SK-N-SH (cell line): Measurements from ENCODE around the gene LRRC10. TPM values are rescaled to one million over a fixed set of nuclear protein-coding genes. Genes with fewer than 3 reads are reported as not detected.

Experiments
- CTCF ChIA-PET: fragments of 300-600, 350-600 bp; formaldehyde crosslinking; extraction: SDS; loops from one replicate; lab custom pipeline; 2021; lab: Yijun Ruan, JAX
- POLR2A ChIA-PET: fragments of 350-600 bp; sonication (Branson Sonifier 250); formaldehyde crosslinking; extraction: SDS; loops from one replicate; lab custom pipeline; 2020; ENCODE audit warnings: antibody characterized with exemption, inconsistent platforms; lab: Yijun Ruan, JAX
- DNase-seq: peaks from one replicate; pipeline ENCODE4 v3.0.0; 2012
- H2AFZ ChIP-seq: fragments of 200-600 bp; sonication (generic); 2 replicates; pipeline ENCODE4 v1.8.1; 2016; ENCODE audit warnings: antibody characterized with exemption, mild to moderate bottlenecking, low read depth
- H3F3A ChIP-seq: fragments of 200-600 bp; sonication (generic); replicated peaks from 2 replicates; pipeline ENCODE3; 2016; ENCODE audit warnings: antibody characterized with exemption, mild to moderate bottlenecking; ENCODE audit not compliant: insufficient read depth
- H3K27ac ChIP-seq, 2 experiments: fragments of 200-500 bp in 1 of 2; fragments of 200-600 bp in 1 of 2; sonication (Bioruptor generic) in 1 of 2; sonication (generic), shearing (Covaris generic) in 1 of 2; 2 replicates each; pipeline versions ENCODE4 v1.5.1 to v1.6.1; 2014 to 2016; ENCODE audit warnings: low read depth in 2 of 2, inconsistent platforms in 1 of 2, low read length in 1 of 2, mild to moderate bottlenecking in 1 of 2, mixed read lengths in 1 of 2
- H3K27me3 ChIP-seq: fragments of 200-600 bp; sonication (generic), shearing (Covaris generic); 2 replicates; pipeline ENCODE4 v1.6.1; 2016; ENCODE audit warnings: mixed run types; ENCODE audit not compliant: insufficient read depth
- H3K36me3 ChIP-seq, 2 experiments: fragments of 200-500 bp in 1 of 2; fragments of 200-600 bp in 1 of 2; sonication (Bioruptor generic) in 1 of 2; sonication (generic) in 1 of 2; replicated peaks in 1 of 2; 2 replicates each; pipeline versions ENCODE3 to v1.5.1; 2014 to 2016; ENCODE audit warnings: low read length in 1 of 2, mild to moderate bottlenecking in 1 of 2; ENCODE audit not compliant: insufficient read depth in 2 of 2, control insufficient read depth in 1 of 2
- H3K4me1 ChIP-seq, 2 experiments: fragments of 200-500 bp in 1 of 2; fragments of 200-600 bp in 1 of 2; sonication (Bioruptor generic) in 1 of 2; sonication (generic), shearing (Covaris generic) in 1 of 2; 2 replicates each; pipeline versions ENCODE4 v1.5.1 to v1.6.1; 2014 to 2016; ENCODE audit warnings: low read depth in 1 of 2, low read length in 1 of 2, mixed run types in 1 of 2; ENCODE audit not compliant: insufficient read depth in 2 of 2, control insufficient read depth in 1 of 2
- H3K4me2 ChIP-seq: fragments of 200-600 bp; sonication (generic), shearing (Covaris generic); 2 replicates; pipeline ENCODE4 v1.6.1; 2017; ENCODE audit warnings: mixed run types
- H3K4me3 ChIP-seq, 2 experiments: fragments of 200-500 bp in 1 of 2; fragments of 200-600 bp in 1 of 2; sonication (Bioruptor generic) in 1 of 2; sonication (generic), shearing (Covaris generic) in 1 of 2; 2 replicates each; pipeline versions ENCODE4 v1.5.1 to v1.8.1; 2014 to 2016; ENCODE audit warnings: low read depth in 2 of 2, inconsistent platforms in 1 of 2, low read length in 1 of 2, mild to moderate bottlenecking in 1 of 2, mixed read lengths in 1 of 2, moderate library complexity in 1 of 2
- H3K79me2 ChIP-seq: fragments of 200-600 bp; sonication (generic); 2 replicates; pipeline ENCODE4 v1.8.1; 2017; ENCODE audit warnings: mild to moderate bottlenecking; ENCODE audit not compliant: insufficient read depth
- H3K9ac ChIP-seq: fragments of 200-600 bp; sonication (generic); 2 replicates; pipeline ENCODE4 v1.6.1; 2017; ENCODE audit warnings: mixed run types
- H3K9me2 ChIP-seq: fragments of 200-600 bp; sonication (generic); 2 replicates; pipeline ENCODE4 v1.6.1; 2017; ENCODE audit warnings: mixed run types
- H3K9me3 ChIP-seq: fragments of 200-600 bp; sonication (generic); 2 replicates; pipeline ENCODE4 v1.6.1; 2017; ENCODE audit warnings: mixed run types, mild to moderate bottlenecking, moderate library complexity
- H4K20me1 ChIP-seq: fragments of 200-600 bp; sonication (generic); 2 replicates; pipeline ENCODE4 v1.6.1; 2017; ENCODE audit warnings: mild to moderate bottlenecking, mixed run types; ENCODE audit not compliant: insufficient read depth
- ELF1 ChIP-seq: IDR thresholded peaks from 2 replicates; pipeline ENCODE4 v1.4.0; 2012
- EP300 ChIP-seq, 2 experiments: IDR thresholded peaks; 2 replicates each; pipeline versions ENCODE4 v1.4.0 to v1.6.1; 2012; ENCODE audit warnings: borderline replicate concordance in 1 of 2, low read depth in 1 of 2, low read length in 1 of 2
- EZH2phosphoT487 ChIP-seq: fragments of 200-600 bp; sonication (generic); IDR thresholded peaks from 2 replicates; pipeline ENCODE4 v1.6.1; 2017; ENCODE audit warnings: low read depth, mixed run types, mild to moderate bottlenecking, antibody characterized with exemption, moderate library complexity, borderline replicate concordance
- GABPA ChIP-seq: IDR thresholded peaks from 2 replicates; pipeline ENCODE4 v1.4.0; 2012; ENCODE audit warnings: low read depth, mild to moderate bottlenecking
- MEF2A ChIP-seq: IDR thresholded peaks from 2 replicates; pipeline ENCODE4 v1.4.0; 2012; ENCODE audit warnings: low read depth, borderline replicate concordance
- NFIC ChIP-seq: IDR thresholded peaks from 2 replicates; pipeline ENCODE4 v1.4.0; 2012; ENCODE audit warnings: borderline replicate concordance
- RFX5 ChIP-seq: IDR thresholded peaks from 2 replicates; pipeline ENCODE4 v1.6.1; 2012; ENCODE audit warnings: mild to moderate bottlenecking, improper control_type of control experiment, low read length
- SIN3A ChIP-seq: IDR thresholded peaks from 2 replicates; pipeline ENCODE4 v1.6.1; 2012; ENCODE audit warnings: low read depth, mild to moderate bottlenecking, low read length, moderate library complexity, borderline replicate concordance
- TAF1 ChIP-seq: IDR thresholded peaks from 2 replicates; pipeline ENCODE4 v1.6.1; 2012; ENCODE audit warnings: low read depth, mild to moderate bottlenecking, low read length, moderate library complexity, borderline replicate concordance
- TCF12 ChIP-seq: IDR thresholded peaks from 2 replicates; pipeline ENCODE4 v1.4.0; 2012
- WGBS: methylation state at CpG from one replicate; pipeline ENCODE4 v1.1.6; 2017; ENCODE audit warnings: low lambda C conversion rate; 5-methylcytosine and 5-hydroxymethylcytosine counted together
- polyA plus RNA-seq, 3 experiments: library from polyadenylated mRNA; depleted of rRNA; stranded (reverse); fragments of >200 nt; gene quantifications; 2 replicates each; pipeline ENCODE4 v1.2.3, GENCODE V29; 2012
- TF ChIP-seq, protein P1 (sequence below): fragments of 150-350 bp; IDR thresholded peaks from 2 replicates; pipeline ENCODE4 v1.6.1; 2016; ENCODE audit warnings: mild to moderate bottlenecking, low read depth, low read length
- TF ChIP-seq, protein P2 (sequence below): IDR thresholded peaks from 2 replicates; pipeline ENCODE4 v1.4.0; 2012; ENCODE audit warnings: low read depth, borderline replicate concordance

The LRRC10 gene
- polyA plus RNA-seq, 1 of the 3 experiments (the other 2 are of a cell fraction), result not detected

DNA sequence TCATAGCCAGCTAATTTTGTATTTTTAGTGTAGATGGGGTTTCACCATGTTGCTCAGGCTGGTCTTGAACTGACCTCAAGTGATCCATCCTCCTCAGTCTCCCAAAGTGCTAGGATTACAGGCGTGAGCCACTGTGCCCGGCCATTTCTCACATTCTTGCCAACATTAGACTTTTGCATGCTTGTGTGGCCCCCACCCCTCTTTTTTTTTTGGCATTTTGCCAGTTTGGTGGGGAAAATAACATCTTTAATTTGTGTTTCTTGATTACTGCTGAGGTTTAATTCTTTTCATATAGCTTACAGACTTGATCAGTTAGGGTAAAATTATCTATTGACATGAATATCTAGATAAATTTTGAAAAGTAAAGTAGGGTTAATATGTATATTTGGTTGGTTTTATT, 21.6 kb downstream of the LRRC10 start (continued):
- TF ChIP-seq, protein P1, sequence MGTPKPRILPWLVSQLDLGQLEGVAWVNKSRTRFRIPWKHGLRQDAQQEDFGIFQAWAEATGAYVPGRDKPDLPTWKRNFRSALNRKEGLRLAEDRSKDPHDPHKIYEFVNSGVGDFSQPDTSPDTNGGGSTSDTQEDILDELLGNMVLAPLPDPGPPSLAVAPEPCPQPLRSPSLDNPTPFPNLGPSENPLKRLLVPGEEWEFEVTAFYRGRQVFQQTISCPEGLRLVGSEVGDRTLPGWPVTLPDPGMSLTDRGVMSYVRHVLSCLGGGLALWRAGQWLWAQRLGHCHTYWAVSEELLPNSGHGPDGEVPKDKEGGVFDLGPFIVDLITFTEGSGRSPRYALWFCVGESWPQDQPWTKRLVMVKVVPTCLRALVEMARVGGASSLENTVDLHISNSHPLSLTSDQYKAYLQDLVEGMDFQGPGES, result no peak
- TF ChIP-seq EZH2phosphoT487 (no peak), TAF1 (no peak), RFX5 (no peak)
- TF ChIP-seq, protein P2, sequence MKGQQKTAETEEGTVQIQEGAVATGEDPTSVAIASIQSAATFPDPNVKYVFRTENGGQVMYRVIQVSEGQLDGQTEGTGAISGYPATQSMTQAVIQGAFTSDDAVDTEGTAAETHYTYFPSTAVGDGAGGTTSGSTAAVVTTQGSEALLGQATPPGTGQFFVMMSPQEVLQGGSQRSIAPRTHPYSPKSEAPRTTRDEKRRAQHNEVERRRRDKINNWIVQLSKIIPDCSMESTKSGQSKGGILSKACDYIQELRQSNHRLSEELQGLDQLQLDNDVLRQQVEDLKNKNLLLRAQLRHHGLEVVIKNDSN, result no peak

DNA sequence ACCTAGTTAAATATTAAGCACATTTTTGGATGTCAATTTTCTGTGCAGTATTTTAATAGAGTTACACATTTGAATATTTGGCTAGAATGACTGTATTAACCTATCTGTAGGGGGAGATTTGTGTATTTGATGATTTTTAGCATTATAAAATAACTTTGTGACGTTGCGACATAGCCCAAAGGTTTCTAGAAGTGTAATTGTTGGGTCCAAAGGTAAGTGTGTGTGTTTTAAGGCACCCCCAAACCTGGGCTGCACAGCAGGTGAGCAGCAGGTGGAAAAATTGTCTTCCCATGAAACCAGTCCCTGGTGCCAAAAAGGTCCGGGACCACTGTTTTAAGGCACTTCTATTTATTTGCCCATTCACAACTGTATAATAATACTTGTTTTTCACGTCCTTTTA, 22.2 kb downstream of the LRRC10 start:
- 96% methylated on average over 4 of the region's 4 CpGs for WGBS
- Histone ChIP-seq H3K27ac (no peak overlapping the region), H3F3A (peaks cover 6% of the 10 kb centered on the region), H2AFZ (no peak overlapping the region), H3K9me2 (no peaks in the 10 kb centered on the region), H3K4me2 (no peak overlapping the region), H3K4me3 (no peak overlapping the region), H3K36me3 (peaks cover 66 to 73% of the 10 kb centered on the region in 2 experiments), H4K20me1 (peaks cover 12% of the 10 kb centered on the region), H3K4me1 (peaks cover 4 to 5% of the 10 kb centered on the region in 2 experiments; a peak in 3 of 4 replicates), H3K9me3 (no peaks in the 10 kb centered on the region)
- no peak for DNase-seq
- POLR2A ChIA-PET, result no interaction called here
- no peak for TF ChIP-seq NFIC
- TF ChIP-seq ELF1, result no peak
- TF ChIP-seq GABPA, result no peak
- no peak for TF ChIP-seq SIN3A
- TF ChIP-seq TCF12, result no peak
- TF ChIP-seq EZH2phosphoT487, result no peak
- no peak for TF ChIP-seq MEF2A
- TF ChIP-seq EP300 (IDR thresholded peaks at IDR 0.05; ENCODE audit: borderline replicate concordance in 1 of 2, low read depth in 1 of 2, low read length in 1 of 2), result no peak
- TF ChIP-seq, all 33 proteins: peak for 0
- H3K9ac ChIP-seq, result no peak overlapping the region
- H3K27me3 ChIP-seq, result no peaks in the 10 kb centered on the region
- H3K79me2 ChIP-seq, result peaks cover 68% of the 10 kb centered on the region
- CTCF ChIA-PET, result interaction anchor here (1.3 kb wide), 2 partner anchors 12 to 51 kb away, joined by 3 to 5 read pairs; no protein-coding TSS in a partner anchor
